GM04504 (cell line): Measurements from ENCODE around the gene PIAS4.

Source experiments
- DNase-seq: peaks from one replicate; pipeline ENCODE4 v3.0.0-alpha.2; 2012; ENCODE audit warnings: low read depth

Gene PIAS4

GRCh38 chr19:4042731-4043082 lies 35.2 kb downstream of the PIAS4 start:
- DNase-seq = no peak

GRCh38 chr19:4043401-4043800 lies 35.9 kb downstream of the PIAS4 start:
- DNase-seq = no peak

- DNase-seq = no peak
Observed at GRCh38 chr19:4043966-4044715, 36.6 kb downstream of the PIAS4 start.

GRCh38 chr19:4044990-4045465 lies 37.5 kb downstream of the PIAS4 start:
- DNase-seq = no peak

- DNase-seq = no peak
Observed at GRCh38 chr19:4045597-4046361, 38.2 kb downstream of the PIAS4 start.

- DNase-seq = no peak
Observed at GRCh38 chr19:4046362-4046691, 38.8 kb downstream of the PIAS4 start.

- no peak for DNase-seq
Observed at GRCh38 chr19:4046946-4047683, 39.6 kb downstream of the PIAS4 start.

- no peak for DNase-seq
Observed at GRCh38 chr19:4049432-4049831, 41.9 kb downstream of the PIAS4 start.

- no peak for DNase-seq
Observed at GRCh38 chr19:4051175-4052101, 43.9 kb downstream of the PIAS4 start.

- no peak for DNase-seq
Observed at GRCh38 chr19:4052114-4052992, 44.8 kb downstream of the PIAS4 start.

- DNase-seq = no peak
Observed at GRCh38 chr19:4052993-4053422, 45.5 kb downstream of the PIAS4 start.

- DNase-seq = no peak
Observed at GRCh38 chr19:4053423-4054324, 46.1 kb downstream of the PIAS4 start.

GRCh38 chr19:4054441-4055208 lies 47.1 kb downstream of the PIAS4 start:
- DNase-seq = no peak

GRCh38 chr19:4055209-4055552 lies 47.6 kb downstream of the PIAS4 start:
- no peak for DNase-seq

GRCh38 chr19:4057931-4058692 lies 50.6 kb downstream of the PIAS4 start:
- DNase-seq = peak; percentile 87

GRCh38 chr19:4058693-4059452 lies 51.3 kb downstream of the PIAS4 start:
- no peak for DNase-seq

- DNase-seq = no peak
Observed at GRCh38 chr19:4059453-4059871, 51.9 kb downstream of the PIAS4 start.
